HepG2 (cell line): Measurements from ENCODE around the gene DEUP1. TPM values are rescaled to one million over a fixed set of nuclear protein-coding genes. Genes with fewer than 3 reads are reported as not detected.

Experiments
- BRCA1 ChIP-seq: sonication (generic); formaldehyde crosslinking; IDR thresholded peaks from 2 replicates; pipeline ENCODE4 v1.4.0; 2020; ENCODE audit warnings: missing genetic modification reagents
- CBX1 ChIP-seq: IDR thresholded peaks from one replicate; pipeline ENCODE4 v1.6.1; 2016; ENCODE audit warnings: antibody characterized with exemption, low read depth
- ETV5 ChIP-seq: IDR thresholded peaks from 2 replicates; pipeline ENCODE4 v1.6.1; 2018; ENCODE audit warnings: missing biosample characterization, missing genetic modification reagents, inconsistent platforms, borderline replicate concordance
- FLYWCH1 ChIP-seq: sonication (generic); formaldehyde crosslinking; IDR thresholded peaks from 2 replicates; pipeline ENCODE4 v1.8.1; 2023; ENCODE audit warnings: mild to moderate bottlenecking, missing genetic modification reagents
- GATA4 ChIP-seq: sonication (generic); IDR thresholded peaks from 2 replicates; pipeline ENCODE4 v1.6.1; 2016; ENCODE audit warnings: antibody characterized with exemption, low read depth, borderline replicate concordance
- HDAC2 ChIP-seq: sonication (generic); formaldehyde crosslinking; IDR thresholded peaks from 2 replicates; pipeline ENCODE4 v1.4.0; 2020; ENCODE audit warnings: missing genetic modification reagents
- KLF15 ChIP-seq: sonication (generic); formaldehyde crosslinking; IDR thresholded peaks from 2 replicates; pipeline ENCODE4 v1.8.1; 2023; ENCODE audit warnings: borderline replicate concordance, mild to moderate bottlenecking, inconsistent platforms, missing genetic modification reagents, mixed read lengths
- MTA1 ChIP-seq: sonication (generic); formaldehyde crosslinking; IDR thresholded peaks from 2 replicates; pipeline ENCODE4 v1.4.0; 2020; ENCODE audit warnings: missing genetic modification reagents, mild to moderate bottlenecking, borderline replicate concordance
- TMF1 ChIP-seq: sonication (generic); formaldehyde crosslinking; IDR thresholded peaks from 2 replicates; pipeline ENCODE4 v1.8.1; 2022; ENCODE audit warnings: low read depth, missing genetic modification reagents
- TRIM24 ChIP-seq: sonication (generic); formaldehyde crosslinking; IDR thresholded peaks from 2 replicates; pipeline ENCODE4 v1.8.0; 2022; ENCODE audit warnings: mild to moderate bottlenecking, missing genetic modification reagents
- ZFP1 ChIP-seq: IDR thresholded peaks from 2 replicates; pipeline ENCODE4 v1.6.1; 2016
- ZKSCAN1 ChIP-seq: fragments of 150-350 bp; IDR thresholded peaks from 2 replicates; pipeline ENCODE4 v1.6.1; 2014; ENCODE audit warnings: low read length
- ZMYM4 ChIP-seq: sonication (generic); formaldehyde crosslinking; IDR thresholded peaks from 2 replicates; pipeline ENCODE4 v1.8.1; 2023; ENCODE audit warnings: mild to moderate bottlenecking, missing genetic modification reagents
- ZNF615 ChIP-seq: sonication (generic); formaldehyde crosslinking; IDR thresholded peaks from 2 replicates; pipeline ENCODE4 v1.5.0; 2020; ENCODE audit warnings: mild to moderate bottlenecking, missing genetic modification reagents, borderline replicate concordance
- polyA plus RNA-seq, 8 experiments: library from polyadenylated mRNA; depleted of rRNA in 3 of 8; stranded (reverse) in 7 of 8; unstranded in 1 of 8; fragments of >200 nt; fragmentation: Illumina TruSeq in 4 of 8; extraction: Trizol in 4 of 8; gene quantifications; 2 replicates each; pipeline versions ENCODE4 v1.2.1 to v1.2.3, GENCODE V29; 2011 to 2016; ENCODE audit warnings: low read depth in 4 of 8, missing spikeins in 1 of 8, mixed read lengths in 1 of 8; ENCODE audit not compliant: insufficient read depth in 1 of 8
- total RNA-seq, 5 experiments: library from RNA; depleted of rRNA; stranded (reverse); fragments of >200 nt; fragmentation: Illumina TruSeq; extraction: Trizol; gene quantifications; 2 replicates each; pipeline ENCODE4 v1.2.3, GENCODE V29; 2016; ENCODE audit warnings: low read depth in 1 of 5
- TF ChIP-seq, protein P1 (sequence below), 2 experiments: sonication (generic) in 1 of 2; formaldehyde crosslinking in 1 of 2; IDR thresholded peaks; 2 replicates each; pipeline versions ENCODE4 v1.5.1 to v1.6.1; 2011 to 2020; ENCODE audit warnings: borderline replicate concordance in 1 of 2, low read depth in 1 of 2, low read length in 1 of 2, mild to moderate bottlenecking in 1 of 2, missing genetic modification reagents in 1 of 2, moderate library complexity in 1 of 2
- TF ChIP-seq, protein P2 (sequence below): sonication (generic); formaldehyde crosslinking; IDR thresholded peaks from 2 replicates; pipeline ENCODE4 v1.5.0; 2020; ENCODE audit warnings: missing genetic modification reagents, mild to moderate bottlenecking, borderline replicate concordance
- TF ChIP-seq, protein P3 (sequence below): sonication (generic); formaldehyde crosslinking; IDR thresholded peaks from 2 replicates; pipeline ENCODE4 v1.8.0; 2022; ENCODE audit warnings: mild to moderate bottlenecking, missing genetic modification reagents
- TF ChIP-seq, protein P4 (sequence below): sonication (generic); formaldehyde crosslinking; IDR thresholded peaks from 2 replicates; pipeline ENCODE4 v1.4.0; 2020; ENCODE audit warnings: mild to moderate bottlenecking, missing genetic modification reagents
- TF ChIP-seq, protein P5 (sequence below): sonication (generic); formaldehyde crosslinking; IDR thresholded peaks from 2 replicates; pipeline ENCODE4 v1.8.0; 2022; ENCODE audit warnings: missing genetic modification reagents, mild to moderate bottlenecking, moderate library complexity, borderline replicate concordance

Gene DEUP1
- total and polyA plus RNA-seq, 2 of the 13 experiments (the other 11 are each of a cell fraction or from before 2014, with no cell fraction given): not detected

DNA sequence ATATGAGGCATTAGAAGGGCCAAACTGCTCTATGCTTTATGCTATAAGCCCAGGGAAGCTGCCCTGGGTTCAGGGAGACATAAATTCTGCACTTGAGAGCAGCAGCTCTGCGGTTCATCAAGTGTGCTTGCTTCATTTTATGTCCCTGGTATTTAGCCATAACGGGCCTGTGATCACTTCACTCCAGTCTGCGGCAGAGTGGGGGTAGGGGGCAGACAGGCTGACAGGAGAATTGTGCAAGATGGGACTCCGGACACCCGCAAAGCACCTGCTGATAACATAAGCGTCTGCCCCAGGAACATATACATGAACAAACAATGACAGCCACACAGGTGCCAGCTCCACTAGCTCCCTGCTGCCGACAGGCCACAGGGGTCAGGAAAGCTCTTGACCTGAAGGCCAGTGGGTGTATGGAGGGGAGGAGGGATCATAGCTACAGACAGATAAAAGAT lies 156.5 kb downstream of the DEUP1 start (continued):
- TF ChIP-seq, protein P1, sequence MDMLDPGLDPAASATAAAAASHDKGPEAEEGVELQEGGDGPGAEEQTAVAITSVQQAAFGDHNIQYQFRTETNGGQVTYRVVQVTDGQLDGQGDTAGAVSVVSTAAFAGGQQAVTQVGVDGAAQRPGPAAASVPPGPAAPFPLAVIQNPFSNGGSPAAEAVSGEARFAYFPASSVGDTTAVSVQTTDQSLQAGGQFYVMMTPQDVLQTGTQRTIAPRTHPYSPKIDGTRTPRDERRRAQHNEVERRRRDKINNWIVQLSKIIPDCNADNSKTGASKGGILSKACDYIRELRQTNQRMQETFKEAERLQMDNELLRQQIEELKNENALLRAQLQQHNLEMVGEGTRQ (IDR thresholded peaks at IDR 0.05; ENCODE audit: low read depth, low read length): no peak
- TF ChIP-seq, protein P1 (CRISPR knock-in tag; IDR thresholded peaks at IDR 0.05; ENCODE audit: borderline replicate concordance): no peak
- TF ChIP-seq ZNF615 (CRISPR knock-in tag) (no peak; the same call in 1 of the 2 replicates), TMF1 (CRISPR knock-in tag) (no peak), TRIM24 (CRISPR knock-in tag) (peak; percentile 89; the same call in 1 of the 2 replicates), MTA1 (CRISPR knock-in tag) (peak; percentile 95), ETV5 (CRISPR knock-in tag) (peak; percentile 80; the same call in 1 of the 2 replicates), ZFP1 (CRISPR knock-in tag) (peak; percentile 71), FLYWCH1 (no peak), CBX1 (peak; percentile 46), BRCA1 (CRISPR knock-in tag) (no peak), ZMYM4 (CRISPR knock-in tag) (peak; percentile 95), GATA4 (peak; percentile 89), ZKSCAN1 (no peak), KLF15 (CRISPR knock-in tag) (no peak), HDAC2 (CRISPR knock-in tag) (peak; percentile 99)
- TF ChIP-seq, protein P2, sequence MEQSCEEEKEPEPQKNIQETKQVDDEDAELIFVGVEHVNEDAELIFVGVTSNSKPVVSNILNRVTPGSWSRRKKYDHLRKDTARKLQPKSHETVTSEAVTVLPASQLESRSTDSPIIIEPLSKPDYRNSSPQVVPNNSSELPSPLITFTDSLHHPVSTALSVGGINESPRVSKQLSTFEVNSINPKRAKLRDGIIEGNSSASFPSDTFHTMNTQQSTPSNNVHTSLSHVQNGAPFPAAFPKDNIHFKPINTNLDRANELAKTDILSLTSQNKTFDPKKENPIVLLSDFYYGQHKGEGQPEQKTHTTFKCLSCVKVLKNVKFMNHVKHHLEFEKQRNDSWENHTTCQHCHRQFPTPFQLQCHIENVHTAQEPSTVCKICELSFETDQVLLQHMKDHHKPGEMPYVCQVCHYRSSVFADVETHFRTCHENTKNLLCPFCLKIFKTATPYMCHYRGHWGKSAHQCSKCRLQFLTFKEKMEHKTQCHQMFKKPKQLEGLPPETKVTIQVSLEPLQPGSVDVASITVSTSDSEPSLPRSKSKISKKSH: no peak
- TF ChIP-seq, protein P3, sequence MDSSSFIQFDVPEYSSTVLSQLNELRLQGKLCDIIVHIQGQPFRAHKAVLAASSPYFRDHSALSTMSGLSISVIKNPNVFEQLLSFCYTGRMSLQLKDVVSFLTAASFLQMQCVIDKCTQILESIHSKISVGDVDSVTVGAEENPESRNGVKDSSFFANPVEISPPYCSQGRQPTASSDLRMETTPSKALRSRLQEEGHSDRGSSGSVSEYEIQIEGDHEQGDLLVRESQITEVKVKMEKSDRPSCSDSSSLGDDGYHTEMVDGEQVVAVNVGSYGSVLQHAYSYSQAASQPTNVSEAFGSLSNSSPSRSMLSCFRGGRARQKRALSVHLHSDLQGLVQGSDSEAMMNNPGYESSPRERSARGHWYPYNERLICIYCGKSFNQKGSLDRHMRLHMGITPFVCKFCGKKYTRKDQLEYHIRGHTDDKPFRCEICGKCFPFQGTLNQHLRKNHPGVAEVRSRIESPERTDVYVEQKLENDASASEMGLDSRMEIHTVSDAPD: no peak
- TF ChIP-seq, protein P4, sequence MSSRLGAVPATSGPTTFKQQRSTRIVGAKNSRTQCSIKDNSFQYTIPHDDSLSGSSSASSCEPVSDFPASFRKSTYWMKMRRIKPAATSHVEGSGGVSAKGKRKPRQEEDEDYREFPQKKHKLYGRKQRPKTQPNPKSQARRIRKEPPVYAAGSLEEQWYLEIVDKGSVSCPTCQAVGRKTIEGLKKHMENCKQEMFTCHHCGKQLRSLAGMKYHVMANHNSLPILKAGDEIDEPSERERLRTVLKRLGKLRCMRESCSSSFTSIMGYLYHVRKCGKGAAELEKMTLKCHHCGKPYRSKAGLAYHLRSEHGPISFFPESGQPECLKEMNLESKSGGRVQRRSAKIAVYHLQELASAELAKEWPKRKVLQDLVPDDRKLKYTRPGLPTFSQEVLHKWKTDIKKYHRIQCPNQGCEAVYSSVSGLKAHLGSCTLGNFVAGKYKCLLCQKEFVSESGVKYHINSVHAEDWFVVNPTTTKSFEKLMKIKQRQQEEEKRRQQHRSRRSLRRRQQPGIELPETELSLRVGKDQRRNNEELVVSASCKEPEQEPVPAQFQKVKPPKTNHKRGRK: no peak
- TF ChIP-seq, protein P5, sequence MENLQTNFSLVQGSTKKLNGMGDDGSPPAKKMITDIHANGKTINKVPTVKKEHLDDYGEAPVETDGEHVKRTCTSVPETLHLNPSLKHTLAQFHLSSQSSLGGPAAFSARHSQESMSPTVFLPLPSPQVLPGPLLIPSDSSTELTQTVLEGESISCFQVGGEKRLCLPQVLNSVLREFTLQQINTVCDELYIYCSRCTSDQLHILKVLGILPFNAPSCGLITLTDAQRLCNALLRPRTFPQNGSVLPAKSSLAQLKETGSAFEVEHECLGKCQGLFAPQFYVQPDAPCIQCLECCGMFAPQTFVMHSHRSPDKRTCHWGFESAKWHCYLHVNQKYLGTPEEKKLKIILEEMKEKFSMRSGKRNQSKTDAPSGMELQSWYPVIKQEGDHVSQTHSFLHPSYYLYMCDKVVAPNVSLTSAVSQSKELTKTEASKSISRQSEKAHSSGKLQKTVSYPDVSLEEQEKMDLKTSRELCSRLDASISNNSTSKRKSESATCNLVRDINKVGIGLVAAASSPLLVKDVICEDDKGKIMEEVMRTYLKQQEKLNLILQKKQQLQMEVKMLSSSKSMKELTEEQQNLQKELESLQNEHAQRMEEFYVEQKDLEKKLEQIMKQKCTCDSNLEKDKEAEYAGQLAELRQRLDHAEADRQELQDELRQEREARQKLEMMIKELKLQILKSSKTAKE (CRISPR knock-in tag): peak; percentile 99
